Activated effector memory CD4-positive, alpha-beta T cell treated with anti-CD3 and anti-CD28 coated beads, Interleukin-2, amount 50 U/mL, for 16 hours (primary cell): ENCODE results near the gene RUFY4.
"Not testable (repeated sequence)": the region's sequence is repeated elsewhere in the genome, so short reads cannot be mapped to it uniquely, and the experiment has no call there.

Source experiments
- DNase-seq: peaks from one replicate; pipeline ENCODE4 v3.0.0-alpha.2; 2020

The RUFY4 gene

GRCh38 chr2:218031771-218032257 is 37.2 kb upstream of the RUFY4 start:
- DNase-seq = no peak

GRCh38 chr2:218032336-218033171 is 36.5 kb upstream of the RUFY4 start:
- no peak for DNase-seq

GRCh38 chr2:218033208-218033589 is 35.9 kb upstream of the RUFY4 start:
- no peak for DNase-seq

- DNase-seq = no peak
These were observed 35.2 kb upstream of the RUFY4 start for GRCh38 chr2:218033590-218034496.

- DNase-seq = peak; percentile 85
These were observed 34.4 kb upstream of the RUFY4 start for GRCh38 chr2:218034497-218035213.

- DNase-seq = no peak
These were observed 33.5 kb upstream of the RUFY4 start for GRCh38 chr2:218035463-218036100.

- no peak for DNase-seq
These were observed 32.7 kb upstream of the RUFY4 start for GRCh38 chr2:218036371-218036770.

- no peak for DNase-seq
These were observed 29.9 kb upstream of the RUFY4 start for GRCh38 chr2:218039171-218039570.

GRCh38 chr2:218040883-218041282 is 28.2 kb upstream of the RUFY4 start:
- no peak for DNase-seq

- DNase-seq = no peak
These were observed 27.5 kb upstream of the RUFY4 start for GRCh38 chr2:218041302-218042168.

- no peak for DNase-seq
These were observed 26.0 kb upstream of the RUFY4 start for GRCh38 chr2:218043100-218043499.

GRCh38 chr2:218043701-218044109 is 25.3 kb upstream of the RUFY4 start:
- no peak for DNase-seq

- DNase-seq = not testable (repeated sequence)
These were observed 24.5 kb upstream of the RUFY4 start for GRCh38 chr2:218044599-218044998.

GRCh38 chr2:218046238-218046637 is 22.8 kb upstream of the RUFY4 start:
- no peak for DNase-seq

GRCh38 chr2:218047536-218048225 is 21.4 kb upstream of the RUFY4 start:
- DNase-seq = no peak

- no peak for DNase-seq
These were observed 17.1 kb upstream of the RUFY4 start for GRCh38 chr2:218051903-218052302.

- no peak for DNase-seq
These were observed 9.8 kb upstream of the RUFY4 start for GRCh38 chr2:218059289-218059688.

GRCh38 chr2:218060118-218060517 is 8.9 kb upstream of the RUFY4 start:
- DNase-seq = no peak

GRCh38 chr2:218060950-218061660 is 7.9 kb upstream of the RUFY4 start:
- DNase-seq = no peak

GRCh38 chr2:218063486-218063885 is 5.6 kb upstream of the RUFY4 start:
- no peak for DNase-seq
